Smooth muscle cell (in vitro differentiated cells): ENCODE data around the gene PPP3R2. TPM values are rescaled to one million over a fixed set of nuclear protein-coding genes. Genes with fewer than 3 reads are reported as not detected.

ENCODE experiments used
- DNase-seq: peaks from one replicate; lab custom pipeline; 2025; ENCODE audit not compliant: unreplicated experiment; lab: John Stamatoyannopoulos, UW
- H2AFZ ChIP-seq: fragments of 200-600 bp; sonication (generic); 2 replicates; pipeline ENCODE4 v1.6.0; 2016; ENCODE audit warnings: antibody characterized with exemption, low read depth, mild to moderate bottlenecking
- H3F3A ChIP-seq: fragments of 200-600 bp; sonication (generic); 2 replicates; pipeline ENCODE4 v1.6.0; 2017; ENCODE audit warnings: antibody characterized with exemption, low read depth
- H3K27ac ChIP-seq: fragments of 200-600 bp; sonication (generic); 2 replicates; pipeline ENCODE4 v1.5.1; 2016; ENCODE audit warnings: low read depth, mild to moderate bottlenecking
- H3K27me3 ChIP-seq: fragments of 200-600 bp; sonication (generic); 2 replicates; pipeline ENCODE4 v1.6.1; 2016; ENCODE audit warnings: low read depth, mild to moderate bottlenecking
- H3K36me3 ChIP-seq: fragments of 200-600 bp; sonication (generic); 2 replicates; pipeline ENCODE4 v1.5.1; 2016; ENCODE audit warnings: low read depth
- H3K4me1 ChIP-seq: fragments of 200-600 bp; sonication (generic); 2 replicates; pipeline ENCODE4 v1.5.1; 2016; ENCODE audit warnings: low read depth
- H3K4me2 ChIP-seq: fragments of 200-600 bp; sonication (generic); 2 replicates; pipeline ENCODE4 v1.6.0; 2016; ENCODE audit warnings: mild to moderate bottlenecking
- H3K4me3 ChIP-seq: fragments of 200-600 bp; sonication (generic); 2 replicates; pipeline ENCODE4 v1.5.1; 2016; ENCODE audit warnings: mild to moderate bottlenecking
- H3K79me2 ChIP-seq: fragments of 200-600 bp; sonication (generic); 2 replicates; pipeline ENCODE4 v1.6.0; 2016; ENCODE audit warnings: low read depth, mild to moderate bottlenecking
- H3K9ac ChIP-seq: fragments of 200-600 bp; sonication (generic); 2 replicates; pipeline ENCODE4 v1.6.0; 2016; ENCODE audit warnings: low read depth
- H3K9me3 ChIP-seq: fragments of 200-600 bp; sonication (generic); replicated peaks from 2 replicates; pipeline ENCODE4 v1.5.1; 2016; ENCODE audit warnings: low read depth
- H4K20me1 ChIP-seq: fragments of 200-600 bp; sonication (generic); 2 replicates; pipeline ENCODE4 v1.6.0; 2016; ENCODE audit warnings: low read depth
- CTCF ChIP-seq: fragments of 200-600 bp; sonication (generic); IDR thresholded peaks from 2 replicates; pipeline ENCODE4 v1.5.1; 2017; ENCODE audit warnings: borderline replicate concordance, mild to moderate bottlenecking, antibody characterized with exemption; ENCODE audit not compliant: insufficient read depth, poor library complexity, severe bottlenecking
- WGBS: methylation state at CpG from one replicate; pipeline ENCODE4 v1.1.7; 2016; ENCODE audit warnings: low lambda C conversion rate; 5-methylcytosine and 5-hydroxymethylcytosine counted together
- polyA plus RNA-seq: library from polyadenylated mRNA; unstranded; fragments of >200 nt; fragmentation: Nextera tagmentation; extraction: Ambion mirVana; gene quantifications from 2 replicates; pipeline ENCODE4 v1.2.1, GENCODE V29; 2016
- total RNA-seq: library from RNA; depleted of rRNA; stranded (reverse); fragments of >200 nt; gene quantifications from 2 replicates; pipeline ENCODE4 v1.2.3, GENCODE V29; 2014

Gene PPP3R2
- total and polyA plus RNA-seq, 2 experiments from 2014 or later, result not detected

GRCh38 chr9:101586651-101587050 lies 8.1 kb downstream of the PPP3R2 start:
- no peak overlapping the region for H3K4me3 ChIP-seq
- DNase-seq, result no peak
- no peak overlapping the region for H3K4me2 ChIP-seq
- H4K20me1 ChIP-seq, result no peaks in the 10 kb centered on the region
- H3K27ac ChIP-seq, result no peak overlapping the region
- H2AFZ ChIP-seq, result no peak overlapping the region
- no peak overlapping the region for H3K9ac ChIP-seq
- no peaks in the 10 kb centered on the region for H3K9me3 ChIP-seq
- TF ChIP-seq CTCF, result no peak
- no peaks in the 10 kb centered on the region for H3K36me3 ChIP-seq
- 96% methylated on average over 5 of the region's 5 CpGs for WGBS
- H3K79me2 ChIP-seq, result no peaks in the 10 kb centered on the region
- H3K4me1 ChIP-seq, result no peaks in the 10 kb centered on the region
- no peaks in the 10 kb centered on the region for H3F3A ChIP-seq
- no peaks in the 10 kb centered on the region for H3K27me3 ChIP-seq

- Histone ChIP-seq H3K27me3 (no peaks in the 10 kb centered on the region), H3K4me2 (no peak overlapping the region), H3K4me1 (no peaks in the 10 kb centered on the region), H3K9ac (no peak overlapping the region), H2AFZ (no peak overlapping the region), H3K4me3 (no peak overlapping the region), H4K20me1 (no peaks in the 10 kb centered on the region), H3K9me3 (no peaks in the 10 kb centered on the region), H3F3A (no peaks in the 10 kb centered on the region), H3K79me2 (no peaks in the 10 kb centered on the region), H3K27ac (no peak overlapping the region), H3K36me3 (no peaks in the 10 kb centered on the region)
- WGBS, result 94% methylated on average over 3 of the region's 3 CpGs
- no peak for TF ChIP-seq CTCF
- DNase-seq, result no peak
Measured at GRCh38 chr9:101585740-101586139, 9.0 kb downstream of the PPP3R2 start.

- WGBS, result 69% methylated on average over 1 of the region's 1 CpG
- no peak overlapping the region for H3K27ac ChIP-seq
- DNase-seq, result no peak
- no peak overlapping the region for H3K4me3 ChIP-seq
- no peaks in the 10 kb centered on the region for H4K20me1 ChIP-seq
- no peaks in the 10 kb centered on the region for H3K36me3 ChIP-seq
- no peak overlapping the region for H3K4me2 ChIP-seq
- H3K9ac ChIP-seq, result no peak overlapping the region
- no peaks in the 10 kb centered on the region for H3K9me3 ChIP-seq
- no peaks in the 10 kb centered on the region for H3K79me2 ChIP-seq
- no peak overlapping the region for H2AFZ ChIP-seq
- no peaks in the 10 kb centered on the region for H3F3A ChIP-seq
- TF ChIP-seq CTCF, result no peak
- no peaks in the 10 kb centered on the region for H3K4me1 ChIP-seq
- no peaks in the 10 kb centered on the region for H3K27me3 ChIP-seq
Measured at GRCh38 chr9:101582553-101582952, 12.2 kb downstream of the PPP3R2 start.

- WGBS, result 90% methylated on average over 6 of the region's 6 CpGs
- no peak overlapping the region for H3K27ac ChIP-seq
- no peak overlapping the region for H3K4me3 ChIP-seq
- H3F3A ChIP-seq, result no peaks in the 10 kb centered on the region
- H3K36me3 ChIP-seq, result no peaks in the 10 kb centered on the region
- H3K4me1 ChIP-seq, result no peaks in the 10 kb centered on the region
- no peak for TF ChIP-seq CTCF
- H3K9ac ChIP-seq, result no peak overlapping the region
- DNase-seq, result no peak
- H3K4me2 ChIP-seq, result no peak overlapping the region
- H2AFZ ChIP-seq, result no peak overlapping the region
- no peaks in the 10 kb centered on the region for H3K9me3 ChIP-seq
- H4K20me1 ChIP-seq, result no peaks in the 10 kb centered on the region
- no peaks in the 10 kb centered on the region for H3K27me3 ChIP-seq
- H3K79me2 ChIP-seq, result no peaks in the 10 kb centered on the region
Measured at GRCh38 chr9:101579711-101580545, 14.8 kb downstream of the PPP3R2 start.
